IgD-negative memory B cell (primary cell): ENCODE results near the gene NOP14. TPM values are rescaled to one million over a fixed set of nuclear protein-coding genes. Genes with fewer than 3 reads are reported as not detected.
A peak's percentile ranks its signal among the peaks of the same experiment; 100 is the strongest.
"Not testable (repeated sequence)": the region's sequence is repeated elsewhere in the genome, so short reads cannot be mapped to it uniquely, and the experiment has no call there.

ENCODE experiments used
- H3K27ac Mint-ChIP-seq, 3 donors: one replicate each; pipeline ENCODE4 v1.8.0; 2020 to 2022; ENCODE audit warnings: mild to moderate bottlenecking in 3 of 3, mixed read lengths in 3 of 3, moderate library complexity in 1 of 3
- H3K27me3 Mint-ChIP-seq: one replicate; pipeline ENCODE4 v1.8.0; 2021; ENCODE audit warnings: mixed read lengths
- H3K36me3 Mint-ChIP-seq: one replicate; pipeline ENCODE4 v1.8.0; 2020; ENCODE audit warnings: mild to moderate bottlenecking, mixed read lengths
- H3K4me1 Mint-ChIP-seq, 3 donors: one replicate each; pipeline ENCODE4 v1.8.0; 2020 to 2022; ENCODE audit warnings: mixed read lengths in 3 of 3, mild to moderate bottlenecking in 1 of 3
- H3K4me3 Mint-ChIP-seq, 4 donors: one replicate each; pipeline ENCODE4 v1.8.0; 2020 to 2022; ENCODE audit warnings: mild to moderate bottlenecking in 4 of 4, mixed read lengths in 4 of 4, moderate library complexity in 3 of 4
- H3K9me3 Mint-ChIP-seq, 3 donors: one replicate each; pipeline ENCODE4 v1.8.0; 2020 to 2021; ENCODE audit warnings: mixed read lengths in 3 of 3, mild to moderate bottlenecking in 1 of 3
- polyA plus RNA-seq: library from polyadenylated mRNA; unstranded; fragments of 300-500 nt; fragmentation: Illumina TruSeq; gene quantifications from one replicate; pipeline ENCODE4 v1.2.3, GENCODE V29; 2021

Gene NOP14
- polyA plus RNA-seq, 1 donor from 2014 or later, result 18.9 TPM

- H3K9me3 Mint-ChIP-seq, result peaks cover 0 to 1% (median 0%) of the 10 kb centered on the region in 3 donors
- peaks cover 22 to 31% (median 28%) of the 10 kb centered on the region in 3 donors for H3K4me1 Mint-ChIP-seq
- no peak overlapping the region for H3K4me3 Mint-ChIP-seq
- no peaks in the 10 kb centered on the region for H3K27me3 Mint-ChIP-seq
- peaks cover 8% of the 10 kb centered on the region for H3K36me3 Mint-ChIP-seq
- H3K27ac Mint-ChIP-seq, result peak overlapping the region; percentile 19 to 59 (median 42)
Observed at GRCh38 chr4:2925931-2926860, 37.0 kb downstream of the NOP14 start.

DNA sequence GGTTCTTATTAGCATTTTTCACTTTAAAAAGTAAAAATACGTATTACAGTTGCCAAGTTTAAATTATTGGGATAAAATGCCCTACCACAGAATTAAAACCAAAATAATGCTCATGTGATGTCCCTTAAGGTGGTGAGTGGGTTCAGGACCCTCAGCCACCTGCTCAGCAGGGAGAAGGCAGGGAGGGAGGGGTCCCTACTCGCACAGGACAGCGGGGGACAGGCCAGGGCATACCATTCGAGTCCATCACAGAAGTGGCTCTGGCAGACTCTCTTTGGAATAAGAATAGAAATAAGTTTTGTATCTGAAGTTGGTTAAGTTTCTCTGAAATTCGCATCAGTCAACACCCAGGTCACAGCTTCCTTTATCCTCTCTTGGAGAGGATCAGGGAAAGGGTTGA lies 37.7 kb downstream of the NOP14 start:
- Mint-ChIP-seq H3K27me3 (no peaks in the 10 kb centered on the region), H3K4me1 (peaks cover 26 to 33% (median 31%) of the 10 kb centered on the region in 3 donors), H3K27ac (peak overlapping the region in 2 of 3 donors; percentile 47 to 99), H3K4me3 (no peak overlapping the region), H3K36me3 (peaks cover 12% of the 10 kb centered on the region), H3K9me3 (peaks cover 0 to 1% (median 0%) of the 10 kb centered on the region in 3 donors)

DNA sequence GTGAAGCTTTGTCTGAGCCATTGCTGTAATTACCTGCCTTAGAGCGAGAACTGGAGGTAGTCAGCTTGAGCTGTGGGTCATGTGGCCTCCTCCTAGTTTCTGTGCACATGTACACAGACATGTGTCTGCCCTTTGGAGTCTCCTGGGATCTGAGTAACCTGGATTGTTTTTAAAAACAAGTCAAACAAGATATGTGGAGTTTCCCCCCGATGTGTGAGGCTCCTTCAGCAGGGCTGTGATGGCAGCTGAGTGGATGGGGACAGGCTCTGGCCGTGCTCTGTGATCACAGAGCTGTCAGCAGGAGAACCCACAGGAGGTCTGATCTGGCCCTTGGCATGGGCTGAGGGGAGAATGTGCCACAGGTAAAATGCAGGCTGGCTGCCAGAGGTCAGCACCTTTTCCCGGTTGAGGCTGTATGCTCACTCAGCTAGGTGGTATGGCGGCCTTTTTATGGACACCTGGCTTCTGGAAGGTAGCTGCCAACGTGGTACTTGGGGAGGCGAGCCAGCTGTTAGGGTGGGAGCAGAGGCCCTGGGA lies 38.4 kb downstream of the NOP14 start:
- Mint-ChIP-seq H3K4me3 (peak overlapping the region in 1 of 4 donors; percentile 48), H3K4me1 (peaks cover 33 to 39% (median 36%) of the 10 kb centered on the region in 3 donors), H3K27me3 (no peaks in the 10 kb centered on the region), H3K36me3 (peaks cover 19% of the 10 kb centered on the region), H3K9me3 (peaks cover 0 to 2% (median 1%) of the 10 kb centered on the region in 3 donors), H3K27ac (peak overlapping the region; percentile 47 to 99 (median 53))

DNA sequence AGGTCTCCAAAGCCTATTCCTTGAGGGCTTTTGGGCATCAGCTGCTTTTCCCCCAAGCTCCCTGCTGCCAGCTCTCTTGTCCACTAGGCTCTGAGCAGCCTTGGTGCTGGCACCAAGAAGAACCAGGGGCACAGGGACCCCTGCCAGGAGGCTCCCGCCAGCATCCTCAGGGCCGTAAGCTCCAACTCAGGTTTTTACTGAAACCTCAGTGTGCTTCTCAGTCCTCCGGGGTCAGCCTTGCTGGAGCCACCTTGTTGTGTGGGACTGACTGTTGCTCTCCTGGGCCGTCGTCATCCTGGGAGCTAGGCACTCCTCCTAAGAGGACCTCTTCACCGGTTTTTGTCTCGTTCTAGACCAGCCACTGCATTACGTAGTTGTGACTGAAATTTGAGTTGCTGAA lies 38.9 kb downstream of the NOP14 start:
- Mint-ChIP-seq H3K27ac (peak overlapping the region in 1 of 3 donors; percentile 99), H3K36me3 (peaks cover 19% of the 10 kb centered on the region), H3K9me3 (peaks cover 0 to 2% (median 1%) of the 10 kb centered on the region in 3 donors), H3K27me3 (no peaks in the 10 kb centered on the region), H3K4me1 (peaks cover 38 to 44% (median 42%) of the 10 kb centered on the region in 3 donors), H3K4me3 (no peak overlapping the region)

DNA sequence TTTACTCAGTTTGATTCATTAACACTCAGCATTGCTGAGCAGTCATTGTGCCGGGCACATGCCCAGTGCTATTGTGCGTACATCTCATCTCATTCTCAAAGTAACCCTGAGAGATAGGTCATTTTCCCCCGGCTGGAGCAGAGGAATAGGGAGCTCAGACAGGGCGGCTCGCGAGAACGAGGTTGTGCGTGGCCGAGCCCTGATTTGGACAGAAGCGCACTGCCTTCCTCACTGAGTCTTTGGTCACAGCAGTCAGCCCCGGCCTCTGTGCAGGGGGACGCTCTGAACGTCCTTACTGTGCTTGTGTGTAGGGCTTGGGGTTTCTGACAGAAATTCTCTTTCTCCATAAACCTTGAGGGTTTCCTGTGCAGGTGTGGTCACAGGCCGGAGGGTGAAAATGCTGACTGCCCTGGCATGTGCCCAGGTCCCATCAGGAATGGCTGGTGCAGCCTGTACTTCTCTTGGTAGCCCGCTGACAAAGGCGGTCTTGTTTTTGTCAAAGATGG lies 39.5 kb downstream of the NOP14 start:
- H3K27me3 Mint-ChIP-seq, result no peaks in the 10 kb centered on the region
- H3K36me3 Mint-ChIP-seq, result peaks cover 16% of the 10 kb centered on the region
- H3K27ac Mint-ChIP-seq, result peak overlapping the region; percentile 43 to 99 (median 63)
- H3K4me1 Mint-ChIP-seq, result peaks cover 37 to 48% (median 46%) of the 10 kb centered on the region in 3 donors
- H3K9me3 Mint-ChIP-seq, result peaks cover 0 to 3% (median 1%) of the 10 kb centered on the region in 3 donors
- H3K4me3 Mint-ChIP-seq, result peak overlapping the region in 3 of 4 donors; percentile 60 to 87 (median 85)

GRCh38 chr4:2923141-2923551 lies 40.1 kb downstream of the NOP14 start:
- H3K4me3 Mint-ChIP-seq, result peak overlapping the region; percentile 46 to 87 (median 82)
- peaks cover 0 to 4% (median 1%) of the 10 kb centered on the region in 3 donors for H3K9me3 Mint-ChIP-seq
- H3K4me1 Mint-ChIP-seq, result peaks cover 43 to 52% (median 52%) of the 10 kb centered on the region in 3 donors
- H3K36me3 Mint-ChIP-seq, result peaks cover 17% of the 10 kb centered on the region
- H3K27me3 Mint-ChIP-seq, result no peaks in the 10 kb centered on the region
- peak overlapping the region; percentile 43 to 99 (median 63) for H3K27ac Mint-ChIP-seq

DNA sequence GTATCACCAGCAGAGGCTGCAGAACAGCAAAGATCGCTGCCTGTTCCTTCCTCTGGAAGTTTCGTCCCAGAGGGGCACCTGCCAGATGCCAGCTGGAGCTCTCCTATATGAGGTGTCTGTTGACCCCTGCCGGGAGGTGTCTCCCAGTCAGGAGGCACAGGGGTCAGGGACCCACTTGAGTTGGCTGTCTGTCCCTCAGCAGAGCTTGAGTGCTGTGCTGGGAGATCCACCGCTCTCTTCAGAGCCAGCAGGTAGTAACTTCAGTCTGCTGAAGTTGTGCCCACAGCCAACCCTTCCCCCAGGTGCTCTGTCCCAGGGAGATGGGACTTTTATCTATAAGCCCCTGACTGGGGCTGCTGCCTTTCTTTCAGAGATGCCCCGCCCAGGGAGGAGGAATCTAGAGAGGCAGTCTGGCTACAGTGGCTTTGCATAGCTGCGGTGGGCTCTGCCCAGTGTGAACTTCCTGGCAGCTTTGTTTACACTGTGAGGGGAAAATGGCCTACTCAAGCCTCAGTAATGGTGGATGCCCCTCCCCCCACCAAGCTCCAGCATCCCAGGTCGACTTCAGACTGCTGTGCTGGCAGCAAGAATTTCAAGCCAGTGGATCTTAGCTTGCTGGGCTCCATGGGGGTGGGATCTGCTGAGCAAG lies 40.6 kb downstream of the NOP14 start:
- H3K27me3 Mint-ChIP-seq, H3K9me3 Mint-ChIP-seq: not testable (repeated sequence)
- peak overlapping the region; percentile 46 to 91 (median 84) for H3K4me3 Mint-ChIP-seq
- H3K4me1 Mint-ChIP-seq, result peaks cover 47 to 58% (median 51%) of the 10 kb centered on the region in 3 donors
- H3K27ac Mint-ChIP-seq, result peak overlapping the region; percentile 43 to 99 (median 85)
- H3K36me3 Mint-ChIP-seq, result peaks cover 18% of the 10 kb centered on the region

- Mint-ChIP-seq H3K27ac (peak overlapping the region; percentile 97 to 99 (median 98)), H3K4me3 (peak overlapping the region; percentile 70 to 90 (median 80)), H3K36me3 (peaks cover 25% of the 10 kb centered on the region), H3K4me1 (peaks cover 54 to 66% (median 58%) of the 10 kb centered on the region in 3 donors)
- not testable (repeated sequence) for H3K27me3 Mint-ChIP-seq, H3K9me3 Mint-ChIP-seq
Observed at GRCh38 chr4:2918714-2919113, 44.5 kb downstream of the NOP14 start.

- peaks cover 50 to 62% (median 54%) of the 10 kb centered on the region in 3 donors for H3K4me1 Mint-ChIP-seq
- peak overlapping the region; percentile 70 to 90 (median 80) for H3K4me3 Mint-ChIP-seq
- H3K27me3 Mint-ChIP-seq, H3K9me3 Mint-ChIP-seq: not testable (repeated sequence)
- H3K36me3 Mint-ChIP-seq, result peaks cover 25% of the 10 kb centered on the region
- H3K27ac Mint-ChIP-seq, result peak overlapping the region; percentile 97 to 99 (median 98)
Observed at GRCh38 chr4:2918300-2918699, 44.9 kb downstream of the NOP14 start.

GRCh38 chr4:2916696-2917095 lies 46.5 kb downstream of the NOP14 start:
- H3K9me3 Mint-ChIP-seq, H3K27me3 Mint-ChIP-seq: not testable (repeated sequence)
- Mint-ChIP-seq H3K4me1 (peaks cover 40 to 47% (median 43%) of the 10 kb centered on the region in 3 donors), H3K27ac (peak overlapping the region; percentile 68 to 99 (median 76)), H3K4me3 (peak overlapping the region in 1 of 4 donors; percentile 21), H3K36me3 (peaks cover 23% of the 10 kb centered on the region)

DNA sequence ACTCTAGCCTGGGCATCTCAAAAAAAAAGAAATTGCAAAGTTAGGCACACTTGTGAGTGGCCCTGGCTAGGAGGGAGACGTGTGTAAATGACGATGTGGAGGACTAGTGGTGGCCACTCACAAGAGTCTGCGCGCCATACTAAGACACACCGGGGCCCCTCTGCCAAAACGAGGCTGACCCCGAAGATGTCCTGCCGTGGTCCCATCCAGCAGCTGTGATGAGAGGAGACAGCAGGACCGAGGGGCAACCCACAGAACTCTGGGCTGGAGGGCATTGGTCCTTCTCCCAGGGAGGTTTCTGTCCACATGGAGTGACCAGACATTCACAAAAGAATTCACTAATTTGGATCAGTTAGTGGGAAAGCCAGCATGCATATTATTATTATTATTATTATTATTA lies 47.4 kb downstream of the NOP14 start:
- H3K27me3 Mint-ChIP-seq, result no peaks in the 10 kb centered on the region
- peaks cover 19% of the 10 kb centered on the region for H3K36me3 Mint-ChIP-seq
- peaks cover 36 to 41% (median 37%) of the 10 kb centered on the region in 3 donors for H3K4me1 Mint-ChIP-seq
- H3K4me3 Mint-ChIP-seq, result no peak overlapping the region
- H3K9me3 Mint-ChIP-seq, result peaks cover 0 to 4% (median 0%) of the 10 kb centered on the region in 3 donors
- H3K27ac Mint-ChIP-seq, result peak overlapping the region in 2 of 3 donors; percentile 34 to 84

DNA sequence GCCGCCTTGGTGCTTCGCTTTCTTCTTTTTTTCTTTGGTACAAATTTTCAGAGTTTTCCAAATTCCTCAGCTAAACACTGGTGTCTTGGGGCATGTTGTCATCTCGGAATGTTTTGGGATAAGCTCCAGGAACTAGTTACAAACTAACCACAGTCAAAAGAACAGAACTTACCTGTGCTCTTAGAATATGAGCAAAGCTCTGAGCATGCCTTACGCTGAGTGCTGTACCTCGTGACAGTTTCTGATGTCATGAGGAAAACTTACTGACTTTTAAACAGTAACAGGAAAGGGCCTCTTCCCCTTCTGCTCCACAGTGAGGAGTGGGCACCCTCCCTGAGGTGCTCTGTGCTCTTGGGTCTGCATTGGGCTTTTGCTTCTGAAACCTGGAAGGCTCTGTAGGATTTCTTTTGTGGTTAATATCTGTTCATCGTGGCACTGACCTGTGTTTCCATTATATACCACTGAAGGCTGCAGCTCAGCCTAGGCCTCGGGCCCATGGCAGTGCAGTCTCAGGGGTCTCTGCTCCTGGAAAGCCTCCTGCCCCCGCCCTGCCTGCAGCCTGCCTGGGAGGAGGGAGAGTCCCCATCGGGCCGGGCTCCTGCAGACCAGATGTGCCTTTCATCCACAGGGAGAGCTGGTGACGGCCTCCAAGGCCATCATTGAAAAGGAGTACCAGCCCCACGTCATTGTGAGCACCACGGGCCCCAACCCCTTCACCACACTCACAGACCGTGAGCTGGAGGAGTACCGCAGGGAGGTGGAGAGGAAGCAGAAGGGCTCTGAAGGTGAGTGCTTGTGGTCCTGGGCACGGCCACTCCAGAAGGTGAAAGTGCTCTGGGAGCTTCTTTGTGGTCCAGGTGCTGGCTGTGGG lies 48.7 kb downstream of the NOP14 start:
- H3K4me3 Mint-ChIP-seq, result peak overlapping the region in 1 of 4 donors; percentile 3
- no peaks in the 10 kb centered on the region for H3K27me3 Mint-ChIP-seq
- peaks cover 9% of the 10 kb centered on the region for H3K36me3 Mint-ChIP-seq
- peak overlapping the region in 2 of 3 donors; percentile 69 to 73 for H3K27ac Mint-ChIP-seq
- H3K9me3 Mint-ChIP-seq, result peaks cover 0 to 2% (median 0%) of the 10 kb centered on the region in 3 donors
- H3K4me1 Mint-ChIP-seq, result peaks cover 29 to 31% (median 31%) of the 10 kb centered on the region in 3 donors

- no peaks in the 10 kb centered on the region for H3K9me3 Mint-ChIP-seq
- no peaks in the 10 kb centered on the region for H3K27me3 Mint-ChIP-seq
- peak overlapping the region in 2 of 3 donors; percentile 16 to 23 for H3K27ac Mint-ChIP-seq
- peak overlapping the region in 1 of 4 donors; percentile 43 for H3K4me3 Mint-ChIP-seq
- H3K36me3 Mint-ChIP-seq, result peaks cover 9% of the 10 kb centered on the region
- H3K4me1 Mint-ChIP-seq, result peaks cover 19% of the 10 kb centered on the region in 3 donors
Observed at GRCh38 chr4:2913168-2913567, 50.0 kb downstream of the NOP14 start.

- Mint-ChIP-seq H3K4me3 (no peak overlapping the region), H3K4me1 (peaks cover 6 to 15% (median 9%) of the 10 kb centered on the region in 3 donors), H3K27ac (no peak overlapping the region), H3K36me3 (peaks cover 8% of the 10 kb centered on the region), H3K9me3 (no peaks in the 10 kb centered on the region), H3K27me3 (no peaks in the 10 kb centered on the region)
Observed at GRCh38 chr4:2911868-2912267, 51.3 kb downstream of the NOP14 start.
